ENCODE results near the gene PSMB2.
"Not testable (repeated sequence)": the region's sequence is repeated elsewhere in the genome, so short reads cannot be mapped to it uniquely, and the experiment has no call there.

Gene PSMB2

DNA sequence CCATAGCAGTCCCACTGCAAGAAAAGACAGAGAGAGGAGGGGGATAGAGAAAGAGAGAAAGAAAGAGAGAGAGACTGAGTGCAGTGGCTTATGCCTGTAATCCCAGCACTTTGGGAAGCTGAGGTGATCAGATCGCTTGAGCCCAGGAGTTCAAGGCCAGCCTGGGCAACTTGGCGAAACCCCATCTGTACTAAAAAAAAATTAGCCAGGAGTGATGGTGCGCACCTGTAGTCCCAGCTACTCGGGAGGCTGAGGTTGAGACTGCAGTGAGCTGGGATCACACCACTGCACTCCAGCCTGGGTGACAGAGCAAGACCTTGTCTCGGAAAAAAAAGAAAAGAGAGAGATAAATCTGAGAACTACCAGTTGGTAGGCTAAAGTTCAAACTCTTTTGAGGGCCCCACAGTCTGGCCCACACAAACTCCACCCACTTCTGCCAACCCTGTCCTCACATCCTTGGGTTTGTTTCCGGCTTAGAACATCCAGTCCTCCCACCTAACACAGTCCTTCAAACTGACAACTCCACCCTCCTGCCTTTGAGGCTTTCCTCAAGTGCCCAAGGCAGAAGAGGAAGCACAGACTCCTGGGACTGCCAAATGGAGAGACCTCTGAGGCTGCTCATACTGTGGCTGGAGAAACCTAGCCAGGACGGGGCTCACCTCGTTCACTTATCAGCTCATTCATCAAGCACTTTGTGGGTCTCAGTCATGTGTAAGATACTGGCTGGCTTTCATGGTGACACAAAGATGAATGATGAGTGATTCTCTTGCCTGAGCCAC is 48.1 kb downstream of the PSMB2 start:
- no peak for DNase-seq (ENCODE audit: low spot score)

DNA sequence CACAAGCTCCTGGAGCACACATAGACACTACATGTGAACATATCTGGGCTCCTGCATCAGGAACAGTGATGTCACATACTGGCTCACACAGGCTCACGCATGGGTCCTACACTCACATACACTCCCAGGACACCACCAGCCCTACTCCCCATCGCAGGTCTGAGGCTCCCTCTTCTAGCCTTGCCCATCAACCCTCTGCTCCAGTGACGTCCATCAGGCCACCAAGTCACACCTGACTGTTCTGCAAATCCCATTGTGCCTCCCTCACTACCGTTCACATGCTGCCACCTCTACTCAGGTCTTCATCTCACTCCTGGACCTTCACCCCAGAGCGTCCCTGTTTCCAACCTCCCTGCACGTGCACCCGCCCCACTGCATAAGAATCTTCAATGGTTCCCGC is 50.1 kb downstream of the PSMB2 start:
- DNase-seq (ENCODE audit: low spot score), result no peak

DNA sequence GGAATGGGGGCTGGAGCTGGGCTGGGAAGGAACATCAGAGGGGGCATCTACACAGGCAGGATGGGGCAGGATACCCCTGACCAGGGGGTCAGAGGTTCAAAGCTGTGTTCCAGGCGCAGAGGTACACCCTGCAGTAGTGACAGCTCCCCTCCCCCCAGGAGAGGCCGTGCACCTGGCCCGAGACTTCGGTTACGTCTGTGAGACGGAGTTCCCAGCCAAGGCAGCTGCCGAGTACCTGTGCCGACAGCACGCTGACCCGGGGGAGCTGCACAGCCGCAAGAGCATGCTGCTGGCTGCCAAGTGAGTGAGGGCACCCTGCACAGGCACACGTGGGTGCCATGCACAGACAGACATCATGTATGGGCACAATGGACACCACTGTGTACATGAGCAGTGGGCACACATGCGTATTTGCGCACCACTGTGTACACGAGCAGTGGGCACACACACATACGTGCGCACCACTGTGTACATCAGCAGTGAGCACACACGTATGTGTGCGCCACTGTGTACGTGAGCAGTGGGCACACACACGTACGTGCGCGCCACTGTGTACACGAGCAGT is 50.8 kb downstream of the PSMB2 start:
- no peak for DNase-seq (ENCODE audit: low spot score)

- DNase-seq (ENCODE audit: low spot score), result no peak
These were observed 51.6 kb downstream of the PSMB2 start for GRCh38 chr1:35589516-35590427.

- DNase-seq (ENCODE audit: low spot score), result no peak
These were observed 53.0 kb downstream of the PSMB2 start for GRCh38 chr1:35588197-35588910.

DNA sequence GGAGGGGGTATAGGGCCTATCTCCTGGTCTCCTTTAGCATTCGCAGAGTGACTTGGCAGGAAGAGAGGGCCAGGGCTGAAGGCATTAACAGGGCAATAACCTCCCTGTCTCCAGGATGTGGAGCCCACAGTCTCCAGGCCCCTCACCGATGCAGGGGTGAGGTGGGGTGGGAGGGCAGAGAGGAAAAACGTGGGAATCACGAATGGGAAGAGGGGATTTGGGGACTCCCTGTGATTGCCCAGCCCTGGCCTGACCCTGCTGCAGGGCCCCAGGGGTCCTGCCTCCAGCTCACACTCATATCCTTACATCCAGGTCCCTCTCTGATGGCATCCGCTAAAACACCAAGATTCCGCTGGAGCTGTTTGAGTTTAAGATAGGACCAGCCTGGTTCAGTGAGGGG is 53.6 kb downstream of the PSMB2 start:
- no peak for DNase-seq (ENCODE audit: low spot score)

GRCh38 chr1:35586808-35587207 is 54.5 kb downstream of the PSMB2 start:
- no peak for DNase-seq (ENCODE audit: low spot score)

GRCh38 chr1:35585805-35586204 is 55.5 kb downstream of the PSMB2 start:
- not testable (repeated sequence) for DNase-seq (ENCODE audit: low spot score)

- no peak for DNase-seq (ENCODE audit: low spot score)
These were observed 56.0 kb downstream of the PSMB2 start for GRCh38 chr1:35585281-35585680.

DNA sequence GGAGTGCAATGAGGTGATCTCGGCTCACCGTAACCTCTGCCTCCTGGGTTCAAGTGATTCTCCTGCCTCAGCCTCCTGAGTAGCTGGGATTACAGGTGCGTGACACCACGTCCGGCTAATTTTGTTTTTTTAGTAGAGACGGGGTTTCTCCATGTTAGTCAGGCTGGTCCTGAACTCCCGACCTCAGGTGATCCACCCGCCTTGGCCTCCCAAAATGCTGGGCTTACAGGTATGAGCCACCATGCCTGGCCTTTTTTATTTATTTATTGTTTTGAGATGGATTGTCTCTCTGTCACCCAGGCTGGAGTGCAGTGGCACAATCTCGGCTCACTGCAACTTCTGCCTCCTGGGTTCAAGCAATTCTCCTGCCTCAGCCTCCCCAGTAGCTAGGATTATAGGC is 59.7 kb downstream of the PSMB2 start:
- not testable (repeated sequence) for DNase-seq (ENCODE audit: low spot score)

- DNase-seq (ENCODE audit: low spot score), result no peak
These were observed 60.4 kb downstream of the PSMB2 start for GRCh38 chr1:35580949-35581388.

- no peak for DNase-seq (ENCODE audit: low spot score)
These were observed 64.0 kb downstream of the PSMB2 start for GRCh38 chr1:35577071-35577998.

DNA sequence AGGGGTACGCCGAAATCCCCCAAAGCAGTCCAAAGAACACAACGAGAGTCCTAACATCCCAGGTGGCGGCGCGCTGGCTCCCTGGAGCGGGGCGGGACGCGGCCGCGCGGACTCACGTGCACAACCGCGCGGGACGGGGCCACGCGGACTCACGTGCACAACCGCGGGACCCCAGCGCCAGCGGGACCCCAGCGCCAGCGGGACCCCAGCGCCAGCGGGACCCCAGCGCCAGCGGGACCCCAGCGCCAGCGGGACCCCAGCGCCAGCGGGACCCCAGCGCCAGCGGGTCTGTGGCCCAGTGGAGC is 64.6 kb downstream of the PSMB2 start:
- not testable (repeated sequence) for DNase-seq (ENCODE audit: low spot score)

GRCh38 chr1:35576061-35576765 is 65.1 kb downstream of the PSMB2 start:
- DNase-seq (ENCODE audit: low spot score), result no peak

GRCh38 chr1:35575416-35575958 is 65.8 kb downstream of the PSMB2 start:
- no peak for DNase-seq (ENCODE audit: low spot score)

DNA sequence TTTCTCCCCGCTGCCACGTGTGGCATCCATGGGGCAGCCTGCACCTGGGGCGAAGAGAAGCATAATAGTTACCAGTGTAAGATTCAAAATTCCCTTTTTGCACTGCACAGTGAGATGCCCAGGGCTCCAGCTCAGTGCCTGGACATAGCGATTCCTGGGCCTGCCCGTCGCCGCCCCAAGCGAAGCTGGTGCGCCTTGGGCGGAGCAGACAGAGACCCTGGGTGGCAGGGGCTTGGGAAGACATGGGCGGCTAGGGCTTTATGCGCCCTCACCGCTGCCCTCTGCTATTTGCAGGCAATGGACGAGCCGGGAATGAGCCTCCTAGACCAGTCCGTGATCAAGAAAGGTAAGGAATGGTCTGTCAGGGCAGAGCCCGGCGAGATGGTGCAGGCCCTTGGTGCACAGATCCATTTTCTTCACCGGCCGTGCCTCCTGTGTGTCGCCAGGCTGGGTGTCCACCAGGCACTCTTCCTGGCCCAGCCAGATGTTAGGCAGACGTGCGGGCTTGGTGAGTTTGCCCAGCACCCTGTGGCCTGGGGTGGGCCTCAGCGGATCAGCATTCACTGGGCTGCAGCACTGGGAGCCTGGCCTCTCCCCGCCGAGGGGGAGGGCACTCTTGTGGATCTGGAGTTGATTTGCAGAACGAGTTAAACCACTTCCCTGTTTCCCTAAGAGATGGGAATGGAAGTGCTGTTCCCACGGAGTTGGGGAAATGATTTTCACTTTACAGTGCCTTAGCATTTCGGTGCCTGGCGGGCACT is 66.5 kb downstream of the PSMB2 start:
- DNase-seq (ENCODE audit: low spot score), result no peak

GRCh38 chr1:35574125-35574654 is 67.1 kb downstream of the PSMB2 start:
- DNase-seq (ENCODE audit: low spot score), result no peak

- peak; percentile 54 for DNase-seq (ENCODE audit: low spot score)
These were observed 67.9 kb downstream of the PSMB2 start, which contains the start of gene TFAP2E for GRCh38 chr1:35573198-35574124. TSS of gene TFAP2E (plus strand) at chr1:35573314. CDS start at chr1:35573578, 264 bp downstream.
